ENCODE measurements around the gene RTN4.

- TF ChIP-seq CTCF (IDR thresholded peaks at IDR 0.05; ENCODE audit: low read length) (no peak), EZH2 (IDR thresholded peaks at IDR 0.05; ENCODE audit: borderline replicate concordance, low read length) (no peak)
These were observed 1.7 kb downstream of the RTN4 start for GRCh38 chr2:55048508-55049042.
